GM12872 (cell line): ENCODE measurements around the gene AFG1L.

Source experiments
- CTCF ChIP-seq: IDR thresholded peaks from 3 replicates; pipeline ENCODE4 v1.5.1; 2011; ENCODE audit warnings: low read depth, mild to moderate bottlenecking, low read length, moderate library complexity; ENCODE audit not compliant: insufficient read depth

AFG1L gene

GRCh38 chr6:108543175-108543940 is 248.5 kb downstream of the AFG1L start:
- TF ChIP-seq CTCF: no peak

GRCh38 chr6:108544606-108545005 is 249.8 kb downstream of the AFG1L start:
- TF ChIP-seq CTCF: no peak

GRCh38 chr6:108546079-108547049 is 251.5 kb downstream of the AFG1L start:
- TF ChIP-seq CTCF: no peak

GRCh38 chr6:108549241-108549640 is 254.4 kb downstream of the AFG1L start:
- no peak for TF ChIP-seq CTCF

GRCh38 chr6:108549741-108550140 is 254.9 kb downstream of the AFG1L start:
- TF ChIP-seq CTCF: no peak

- no peak for TF ChIP-seq CTCF
Observed at GRCh38 chr6:108550256-108550655, 255.4 kb downstream of the AFG1L start.

- TF ChIP-seq CTCF: no peak
Observed at GRCh38 chr6:108555399-108556052, 260.7 kb downstream of the AFG1L start.
